GM13977 (cell line): ENCODE data around the gene EHMT1.
A peak's percentile ranks its signal among the peaks of the same experiment; 100 is the strongest.

Source experiments
- DNase-seq: peaks from one replicate; pipeline ENCODE4 v3.0.0; 2012; ENCODE audit warnings: low spot score
- in situ Hi-C: fragments of 300-500 bp; cut with MboI; formaldehyde crosslinking; loops from one replicate; pipeline ENCODE4 v1.12.0; 2022; ENCODE audit warnings: low sequenced_read_pairs, low pct_unique_long_range_greater_than_20kb, mixed read lengths, inconsistent platforms; ENCODE audit not compliant: unreplicated experiment
- TF ChIP-seq, protein P1 (sequence below): IDR thresholded peaks from 2 replicates; pipeline ENCODE4 v1.5.1; 2012; ENCODE audit warnings: mild to moderate bottlenecking, control low read depth; ENCODE audit not compliant: insufficient read depth; ENCODE audit errors: extremely low read depth, missing control alignments

Gene EHMT1

DNA sequence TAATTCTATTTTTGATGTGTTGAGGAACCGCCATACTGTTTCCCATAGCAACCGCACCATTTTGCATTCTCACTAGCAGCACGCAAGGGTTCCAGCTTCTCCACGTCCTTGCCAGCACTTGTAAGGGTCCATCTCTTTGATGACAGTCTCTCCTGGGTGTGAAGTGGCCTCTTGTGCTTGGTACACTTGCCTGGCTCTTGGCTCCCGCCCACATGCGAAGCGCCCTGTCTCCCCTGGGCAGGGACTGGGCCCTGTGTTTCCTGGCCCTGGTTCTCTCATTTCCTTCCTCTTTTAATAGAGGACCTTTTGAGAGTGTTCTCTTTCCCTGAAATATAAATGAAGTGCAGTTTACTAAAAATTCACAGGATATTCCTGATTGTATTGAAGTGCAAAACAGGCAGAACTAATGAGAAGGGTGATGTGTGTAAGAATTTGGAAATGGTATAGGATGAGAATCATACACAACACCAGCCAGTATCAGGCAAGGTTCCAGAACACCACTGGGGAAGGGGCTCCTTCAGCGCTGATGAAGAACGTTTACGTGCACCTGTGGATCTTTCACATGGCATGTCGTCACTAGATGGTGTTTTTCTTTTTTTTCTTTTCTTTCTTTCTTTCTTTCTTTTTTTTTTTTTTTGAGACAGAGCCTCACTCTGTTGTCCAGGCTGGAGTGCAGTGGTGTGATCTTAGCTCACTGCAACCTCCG is 73.0 kb downstream of the EHMT1 start:
- DNase-seq, result no peak
- in situ Hi-C loops, result no loop called here
- TF ChIP-seq, protein P1, sequence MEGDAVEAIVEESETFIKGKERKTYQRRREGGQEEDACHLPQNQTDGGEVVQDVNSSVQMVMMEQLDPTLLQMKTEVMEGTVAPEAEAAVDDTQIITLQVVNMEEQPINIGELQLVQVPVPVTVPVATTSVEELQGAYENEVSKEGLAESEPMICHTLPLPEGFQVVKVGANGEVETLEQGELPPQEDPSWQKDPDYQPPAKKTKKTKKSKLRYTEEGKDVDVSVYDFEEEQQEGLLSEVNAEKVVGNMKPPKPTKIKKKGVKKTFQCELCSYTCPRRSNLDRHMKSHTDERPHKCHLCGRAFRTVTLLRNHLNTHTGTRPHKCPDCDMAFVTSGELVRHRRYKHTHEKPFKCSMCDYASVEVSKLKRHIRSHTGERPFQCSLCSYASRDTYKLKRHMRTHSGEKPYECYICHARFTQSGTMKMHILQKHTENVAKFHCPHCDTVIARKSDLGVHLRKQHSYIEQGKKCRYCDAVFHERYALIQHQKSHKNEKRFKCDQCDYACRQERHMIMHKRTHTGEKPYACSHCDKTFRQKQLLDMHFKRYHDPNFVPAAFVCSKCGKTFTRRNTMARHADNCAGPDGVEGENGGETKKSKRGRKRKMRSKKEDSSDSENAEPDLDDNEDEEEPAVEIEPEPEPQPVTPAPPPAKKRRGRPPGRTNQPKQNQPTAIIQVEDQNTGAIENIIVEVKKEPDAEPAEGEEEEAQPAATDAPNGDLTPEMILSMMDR, result no peak

DNA sequence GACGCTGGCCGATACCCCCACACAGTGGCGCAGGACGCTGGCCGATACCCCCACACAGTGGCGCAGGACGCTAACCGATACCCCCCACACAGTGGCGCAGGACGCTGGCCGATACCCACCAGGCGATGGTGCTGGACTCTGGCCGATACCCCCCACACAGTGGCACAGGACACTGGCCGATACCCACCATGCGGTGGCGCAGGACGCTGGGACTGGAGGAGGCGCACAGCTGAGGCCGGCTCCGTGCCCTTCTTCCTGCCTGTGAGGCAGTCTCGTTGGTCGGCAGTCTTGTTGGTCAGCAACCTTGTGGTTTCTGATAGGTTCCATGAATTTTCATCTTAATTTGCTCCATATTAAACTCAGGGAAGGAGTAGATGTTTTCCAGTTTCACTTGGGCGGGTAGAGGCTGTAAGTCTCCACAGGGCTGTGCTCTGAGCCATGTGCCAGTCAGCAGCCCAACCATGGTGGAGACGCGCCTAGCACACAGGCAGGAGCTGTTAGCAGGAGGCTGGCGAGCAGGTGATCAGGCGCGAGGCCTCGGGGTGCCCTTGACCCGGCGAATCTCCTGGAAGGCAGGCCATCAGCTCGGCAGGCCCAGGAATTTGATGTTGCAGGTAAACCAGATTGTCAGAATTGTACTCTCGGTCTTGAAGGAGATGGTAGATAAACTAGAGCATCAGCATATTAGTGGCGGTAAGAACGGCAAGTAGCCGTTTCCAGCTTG is 75.6 kb downstream of the EHMT1 start:
- in situ Hi-C loops, result no loop called here
- TF ChIP-seq, protein P1, result no peak
- DNase-seq, result no peak

DNA sequence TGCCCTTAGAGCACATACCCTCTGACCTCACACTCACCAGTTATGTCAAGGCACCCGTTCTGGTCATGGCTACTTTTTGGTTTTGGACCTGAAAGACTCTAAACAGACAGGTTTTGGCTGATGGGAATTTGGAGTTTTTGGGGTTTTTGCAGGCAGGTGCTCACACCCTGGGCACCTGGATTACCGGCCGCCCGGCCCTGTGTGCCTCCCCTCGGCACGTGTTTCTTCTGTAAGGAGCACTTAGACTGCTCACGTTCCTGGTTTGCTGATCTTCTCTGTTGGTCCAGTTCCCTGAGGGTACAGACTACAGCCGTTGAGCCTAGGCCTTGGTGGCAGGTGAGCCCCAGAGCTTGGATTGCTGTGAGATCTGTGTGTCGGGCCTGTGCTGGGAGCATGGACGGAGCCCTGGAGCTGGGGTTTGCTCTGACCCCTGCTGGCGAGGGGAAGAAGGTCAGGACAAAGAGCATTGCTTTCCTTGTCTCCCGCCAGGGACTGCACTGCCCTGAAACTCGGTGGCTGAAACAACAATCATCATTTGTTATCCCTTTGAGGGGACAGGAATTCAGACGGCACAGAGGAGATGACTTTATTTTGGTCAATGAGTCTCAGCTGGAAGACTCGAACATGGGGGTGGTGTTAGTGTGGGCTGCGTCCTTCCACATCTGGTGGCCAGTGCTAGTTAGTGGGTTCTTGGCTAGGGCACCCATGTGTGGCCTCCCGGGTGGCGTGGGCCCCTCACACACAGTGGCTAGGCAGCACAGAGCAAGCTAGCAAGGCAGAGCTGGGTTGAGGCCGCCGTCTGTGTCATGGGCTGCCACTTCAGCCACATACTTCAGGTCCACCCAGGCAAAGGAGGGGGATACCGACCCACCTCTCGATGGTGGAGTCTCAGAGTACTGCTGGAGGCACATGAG is 76.4 kb downstream of the EHMT1 start:
- DNase-seq, result no peak
- TF ChIP-seq, protein P1, result peak; percentile 46
- in situ Hi-C loops, result no loop called here

DNA sequence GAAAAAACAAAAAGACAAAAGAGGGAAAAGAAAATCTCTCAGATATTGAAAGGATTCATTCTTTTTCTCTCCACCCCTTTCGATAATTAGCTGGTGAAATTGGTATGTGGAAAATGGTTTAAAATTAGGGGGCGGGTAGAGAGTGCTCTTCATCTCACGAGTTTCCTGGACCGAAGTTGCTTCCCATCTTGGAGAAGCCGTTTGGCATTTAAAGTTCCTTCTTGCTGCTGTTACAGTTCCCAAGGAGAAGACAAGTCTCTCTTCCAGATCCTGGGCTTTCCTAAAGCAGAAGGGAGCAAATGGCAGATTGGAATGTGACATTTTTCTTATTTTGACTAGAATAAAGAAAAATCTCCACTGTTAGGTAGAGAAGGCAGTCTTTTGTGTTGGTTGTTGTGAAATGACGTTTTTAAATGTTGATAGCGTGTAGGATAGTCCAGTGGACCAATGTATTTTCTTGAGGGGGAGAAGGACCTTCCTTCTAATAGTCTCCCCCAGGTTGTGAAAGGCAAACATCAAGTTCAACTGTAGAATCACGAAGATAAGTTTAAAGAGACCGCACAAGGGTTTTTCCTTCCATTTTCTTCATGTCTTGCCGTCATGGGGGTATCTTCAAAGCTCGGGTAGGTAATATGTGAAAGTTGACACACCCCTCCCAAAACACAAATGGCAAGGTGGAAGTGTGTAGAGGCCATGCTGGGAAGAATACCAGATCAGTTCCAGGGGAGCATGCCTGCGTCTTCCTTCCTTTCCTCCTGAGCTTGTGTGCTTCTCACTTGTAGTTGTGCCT is 77.5 kb downstream of the EHMT1 start:
- DNase-seq, result no peak
- TF ChIP-seq, protein P1, result no peak
- in situ Hi-C loops, result no loop called here

DNA sequence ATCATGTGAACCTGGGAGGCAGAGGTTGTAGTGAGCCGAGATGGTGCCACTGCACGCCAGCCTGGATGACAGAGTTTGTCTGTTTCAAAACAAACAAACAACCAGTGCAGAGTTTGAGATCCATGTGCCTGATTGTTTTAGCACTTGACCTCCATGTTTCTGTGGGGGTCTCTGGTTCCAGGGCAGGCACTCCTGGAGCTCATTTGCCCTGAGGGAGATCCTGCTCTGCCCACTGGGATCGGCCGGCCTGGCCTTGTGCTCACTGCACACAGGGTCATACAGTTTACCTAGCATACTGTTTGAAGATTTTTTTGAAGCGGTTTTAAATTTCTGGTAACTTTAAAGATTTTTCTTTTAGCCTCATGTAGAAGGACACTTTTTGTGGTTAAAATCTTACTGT is 78.4 kb downstream of the EHMT1 start:
- in situ Hi-C loops, result no loop called here
- no peak for DNase-seq
- TF ChIP-seq, protein P1, result no peak

DNA sequence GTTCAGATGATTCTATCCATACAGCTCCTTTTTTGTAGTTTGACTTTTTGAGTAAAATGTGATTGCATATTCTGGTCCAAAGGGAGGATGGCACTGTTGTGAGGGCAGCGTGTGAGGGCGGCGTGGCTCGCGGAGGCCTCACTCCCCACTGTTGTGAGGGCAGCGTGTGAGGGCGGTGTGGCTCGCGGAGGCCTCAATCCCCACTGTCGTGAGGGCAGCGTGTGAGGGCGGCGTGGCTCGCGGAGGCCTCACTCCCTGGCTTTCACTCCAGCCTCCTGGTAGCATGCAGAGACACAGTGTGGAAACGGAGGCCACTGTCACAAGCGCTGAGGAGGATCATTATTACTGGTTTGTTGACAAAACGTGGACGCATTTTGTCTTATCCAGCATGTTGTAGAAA is 79.0 kb downstream of the EHMT1 start:
- in situ Hi-C loops, result no loop called here
- TF ChIP-seq, protein P1, result no peak
- DNase-seq, result no peak
